H1 (cell line): Measurements from ENCODE around the gene ELMO1. TPM values are rescaled to one million over a fixed set of nuclear protein-coding genes. Genes with fewer than 3 reads are reported as not detected.

Experiments used
- CTCF ChIA-PET: fragments of 300-600 bp; sonication (Branson Sonifier 250); formaldehyde crosslinking; loops from one replicate; lab custom pipeline; 2021; ENCODE audit not compliant: partially characterized antibody; lab: Charles Lee
- POLR2A ChIA-PET: fragments of 300-600 bp; sonication (Branson Sonifier 250); formaldehyde crosslinking; loops from one replicate; lab custom pipeline; 2021; ENCODE audit warnings: inconsistent platforms; ENCODE audit not compliant: partially characterized antibody; lab: Charles Lee
- DNase-seq, 2 experiments: peaks; one replicate each; pipeline versions ENCODE4 v3.0.0 to v3.0.0-alpha.2; 2010 to 2022; ENCODE audit warnings: low spot score in 2 of 2, low read depth in 1 of 2, mixed read lengths in 1 of 2
- FAIRE-seq: peaks from 2 replicates; lab custom pipeline; 2011; peaks lifted over from hg19 to GRCh38; lab: Jason Lieb, UNC
- H2AFZ ChIP-seq: 2 replicates; pipeline ENCODE4 v1.8.1; 2012; ENCODE audit warnings: low read length, inconsistent platforms
- H2AK5ac ChIP-seq: 2 replicates; pipeline ENCODE4 v1.6.1; 2013; ENCODE audit warnings: low read depth, low read length
- H2BK120ac ChIP-seq: replicated peaks from 2 replicates; pipeline ENCODE3; 2013; ENCODE audit warnings: low read depth, low read length, inconsistent platforms
- H2BK12ac ChIP-seq: 2 replicates; pipeline ENCODE4 v1.6.1; 2013; ENCODE audit warnings: low read depth, low read length
- H2BK15ac ChIP-seq: 2 replicates; pipeline ENCODE4 v1.6.1; 2013; ENCODE audit warnings: low read length
- H2BK20ac ChIP-seq: 2 replicates; pipeline ENCODE4 v1.6.1; 2013; ENCODE audit warnings: low read length
- H2BK5ac ChIP-seq: 2 replicates; pipeline ENCODE4 v1.6.1; 2013; ENCODE audit warnings: low read depth, low read length
- H3K14ac ChIP-seq: 2 replicates; pipeline ENCODE4 v1.6.1; 2013; ENCODE audit warnings: inconsistent platforms; ENCODE audit not compliant: insufficient read length
- H3K18ac ChIP-seq: 2 replicates; pipeline ENCODE4 v1.6.1; 2013; ENCODE audit warnings: low read length; ENCODE audit errors: extremely low read depth
- H3K23ac ChIP-seq: 2 replicates; pipeline ENCODE4 v1.6.1; 2013; ENCODE audit warnings: inconsistent platforms; ENCODE audit not compliant: insufficient read length
- H3K23me2 ChIP-seq: 2 replicates; pipeline ENCODE4 v1.6.1; 2013; ENCODE audit warnings: low read depth, low read length
- H3K27ac ChIP-seq: 2 replicates; pipeline ENCODE4 v1.6.1; 2011; ENCODE audit warnings: low read depth, low read length, inconsistent platforms
- H3K27me3 ChIP-seq, 4 experiments: replicated peaks in 1 of 4; 1 replicate in 1 of 4; 2 replicates in 3 of 4; pipeline versions ENCODE4 v1.6.1 to v1.8.1; 2011 to 2013; ENCODE audit warnings: low read length in 3 of 4, mild to moderate bottlenecking in 3 of 4, inconsistent platforms in 2 of 4, mixed read lengths in 2 of 4, moderate library complexity in 1 of 4; ENCODE audit not compliant: control insufficient read depth in 3 of 4, insufficient read depth in 3 of 4; ENCODE audit errors: extremely low read depth in 1 of 4
- H3K36me3 ChIP-seq, 4 experiments: 2 replicates each; pipeline versions ENCODE4 v1.6.1 to v1.8.1; 2011 to 2013; ENCODE audit warnings: mild to moderate bottlenecking in 4 of 4, low read length in 3 of 4, moderate library complexity in 2 of 4, control low read depth in 1 of 4, inconsistent platforms in 1 of 4; ENCODE audit not compliant: insufficient read depth in 4 of 4, control insufficient read depth in 2 of 4
- H3K4ac ChIP-seq: replicated peaks from 2 replicates; pipeline ENCODE3; 2013; ENCODE audit warnings: low read length, low read depth, mixed read lengths, inconsistent platforms; ENCODE audit not compliant: insufficient read length
- H3K4me1 ChIP-seq, 4 experiments: replicated peaks in 1 of 4; 1 replicate in 1 of 4; 2 replicates in 3 of 4; pipeline versions ENCODE4 v1.6.1 to v1.8.1; 2011 to 2013; ENCODE audit warnings: low read length in 3 of 4, inconsistent platforms in 2 of 4, mixed read lengths in 1 of 4; ENCODE audit not compliant: insufficient read depth in 4 of 4, control insufficient read depth in 3 of 4
- H3K4me2 ChIP-seq, 2 experiments: 2 replicates each; pipeline versions ENCODE4 v1.6.1 to v1.8.1; 2011 to 2013; ENCODE audit warnings: low read depth in 2 of 2, low read length in 2 of 2, control low read depth in 1 of 2, inconsistent platforms in 1 of 2, mild to moderate bottlenecking in 1 of 2; ENCODE audit not compliant: insufficient read depth in 1 of 2
- H3K4me3 ChIP-seq, 4 experiments: fragments of 200-600, 300-600 bp in 1 of 4; sonication (generic), shearing (Covaris generic), sonication (Bioruptor Twin) in 1 of 4; 2 replicates each; pipeline versions ENCODE4 v1.5.1 to v1.8.1; 2011 to 2016; ENCODE audit warnings: low read length in 4 of 4, low read depth in 3 of 4, control low read depth in 2 of 4, inconsistent platforms in 2 of 4, mild to moderate bottlenecking in 2 of 4, mixed read lengths in 1 of 4, moderate library complexity in 1 of 4; ENCODE audit not compliant: insufficient read depth in 2 of 4; ENCODE audit errors: extremely low read depth in 1 of 4
- H3K56ac ChIP-seq: replicated peaks from 2 replicates; pipeline ENCODE3; 2013; ENCODE audit warnings: low read depth, mild to moderate bottlenecking, mixed read lengths, low read length, inconsistent platforms; ENCODE audit not compliant: insufficient read length
- H3K79me1 ChIP-seq: 2 replicates; pipeline ENCODE4 v1.6.1; 2013; ENCODE audit warnings: low read depth, low read length, control low read depth
- H3K79me2 ChIP-seq, 2 experiments: 2 replicates each; pipeline versions ENCODE4 v1.6.1 to v1.8.1; 2012 to 2013; ENCODE audit warnings: low read length in 2 of 2, mild to moderate bottlenecking in 2 of 2, inconsistent platforms in 1 of 2; ENCODE audit not compliant: insufficient read depth in 2 of 2, control insufficient read depth in 1 of 2
- H3K9ac ChIP-seq, 4 experiments: replicated peaks in 1 of 4; 1 replicate in 1 of 4; 2 replicates in 3 of 4; pipeline versions ENCODE4 v1.6.1 to v1.8.1; 2011 to 2013; ENCODE audit warnings: low read depth in 3 of 4, low read length in 3 of 4, control low read depth in 2 of 4, mild to moderate bottlenecking in 2 of 4, moderate library complexity in 2 of 4, inconsistent platforms in 1 of 4; ENCODE audit errors: extremely low read depth in 1 of 4
- H3K9me3 ChIP-seq, 2 experiments: 2 replicates each; pipeline versions ENCODE4 v1.6.1 to v1.8.1; 2012 to 2013; ENCODE audit warnings: mild to moderate bottlenecking in 2 of 2, moderate library complexity in 2 of 2, control low read depth in 1 of 2, inconsistent platforms in 1 of 2, low read depth in 1 of 2, low read length in 1 of 2, mixed read lengths in 1 of 2; ENCODE audit not compliant: insufficient read depth in 2 of 2
- H4K20me1 ChIP-seq, 2 experiments: replicated peaks in 1 of 2; 2 replicates each; pipeline versions ENCODE3 to v1.8.1; 2011 to 2013; ENCODE audit warnings: inconsistent platforms in 2 of 2, low read length in 2 of 2, mild to moderate bottlenecking in 1 of 2; ENCODE audit not compliant: insufficient read depth in 2 of 2, control insufficient read depth in 1 of 2
- H4K5ac ChIP-seq: 2 replicates; pipeline ENCODE4 v1.6.1; 2013; ENCODE audit warnings: low read length, low read depth, mixed read lengths, inconsistent platforms; ENCODE audit not compliant: insufficient read length
- H4K8ac ChIP-seq: 2 replicates; pipeline ENCODE4 v1.8.0; 2013; ENCODE audit warnings: mild to moderate bottlenecking, moderate library complexity, low read length, inconsistent platforms; ENCODE audit not compliant: insufficient read depth; ENCODE audit errors: extremely low read depth
- H4K91ac ChIP-seq: replicated peaks from 2 replicates; pipeline ENCODE3; 2013; ENCODE audit warnings: low read length, mixed read lengths, inconsistent platforms; ENCODE audit not compliant: insufficient read length
- BACH1 ChIP-seq: IDR thresholded peaks from 2 replicates; pipeline ENCODE4 v1.6.1; 2012; ENCODE audit warnings: low read length, improper control_type of control experiment
- KDM1A ChIP-seq: fragments of 200-600, 300-600 bp; sonication (generic); IDR thresholded peaks from 2 replicates; pipeline ENCODE4 v1.7.1; 2016; ENCODE audit warnings: mild to moderate bottlenecking, low read length, borderline replicate concordance
- TCF12 ChIP-seq: IDR thresholded peaks from 2 replicates; pipeline ENCODE4 v1.6.1; 2011; ENCODE audit warnings: low read depth, mild to moderate bottlenecking, low read length
- YY1 ChIP-seq: IDR thresholded peaks from 2 replicates; pipeline ENCODE4 v1.6.1; 2011; ENCODE audit warnings: low read depth, mild to moderate bottlenecking, low read length
- WGBS, 2 experiments: shearing (Covaris generic) in 1 of 2; methylation state at CpG; one replicate each; pipeline versions ENCODE4 v1.1.6 to v1.1.7; 2013 to 2015; ENCODE audit warnings: low lambda C conversion rate in 2 of 2, mixed read lengths in 2 of 2, inconsistent platforms in 1 of 2, low coverage in 1 of 2, missing lambda C conversion rate in 1 of 2; ENCODE audit not compliant: insufficient replicate concordance in 2 of 2, insufficient coverage in 1 of 2, insufficient read length in 1 of 2; ENCODE audit errors: extremely low coverage in 1 of 2, missing lambda C conversion rate in 1 of 2; 5-methylcytosine and 5-hydroxymethylcytosine counted together
- polyA plus RNA-seq, 7 experiments: library from polyadenylated mRNA; depleted of rRNA in 3 of 7; stranded (reverse) in 5 of 7; unstranded in 2 of 7; fragments of >200 nt in 5 of 7; fragments of 200-250 nt in 2 of 7; gene quantifications; 1 replicate in 5 of 7; 2 replicates in 1 of 7; 4 replicates in 1 of 7; pipeline versions ENCODE4 v1.2.1 to v1.2.3, GENCODE V29; 2011 to 2013; ENCODE audit warnings: missing spikeins in 2 of 7, mixed read lengths in 2 of 7
- total RNA-seq: library from RNA; stranded (reverse); fragmentation: NEBNext Ultra II Directional; extraction: Animal tissue kit (Norgen Biotek cat#: 25700); gene quantifications from 2 replicates; pipeline ENCODE4 v1.2.1, GENCODE V29; 2021

ELMO1 gene
- total and polyA plus RNA-seq, 2 of the 8 experiments (the other 6 are each of a cell fraction or from before 2014, with no cell fraction given): 18.4 to 21.0 TPM

GRCh38 chr7:37040330-37040729 lies 408.3 kb downstream of the ELMO1 start:
- no peaks in the 10 kb centered on the region for H3K79me1 ChIP-seq
- ChIA-PET POLR2A (no interaction called here), CTCF (interaction anchor here (0.6 to 1.5 kb wide), 3 partner anchors 52 to 218 kb away, joined by 3 to 4 read pairs (median 3); no protein-coding TSS in a partner anchor)
- no peak overlapping the region for H2BK12ac ChIP-seq
- TF ChIP-seq KDM1A (no peak), BACH1 (no peak), YY1 (no peak), TCF12 (no peak)
- TF ChIP-seq, all 59 proteins: peak for 0
- Histone ChIP-seq H2AK5ac (no peak overlapping the region), H3K14ac (no peak overlapping the region), H3K27me3 (no peaks in the 10 kb centered on the region), H3K4ac (no peak overlapping the region), H2BK5ac (no peak overlapping the region), H4K20me1 (no peaks in the 10 kb centered on the region), H3K23ac (no peak overlapping the region), H3K36me3 (no peaks in the 10 kb centered on the region), H3K23me2 (no peaks in the 10 kb centered on the region), H3K4me3 (no peak overlapping the region), H3K4me2 (no peak overlapping the region), H4K91ac (no peak overlapping the region), H3K56ac (no peak overlapping the region), H3K4me1 (no peaks in the 10 kb centered on the region), H3K9me3 (no peaks in the 10 kb centered on the region), H3K79me2 (no peaks in the 10 kb centered on the region), H3K27ac (no peak overlapping the region), H2BK15ac (no peak overlapping the region), H2BK20ac (no peak overlapping the region), H2AFZ (no peak overlapping the region), H4K5ac (no peak overlapping the region), H3K9ac (no peak overlapping the region), H2BK120ac (no peak overlapping the region), H4K8ac (no peak overlapping the region), H3K18ac (no peak overlapping the region)
- 97% methylated on average over 4 of the region's 4 CpGs; no CpG with 5 or more reads in 1 of the 2 experiments for whole genome bisulfite sequencing, 2 experiments
- DNase-seq: no peak
- FAIRE-seq: no peak
